Kidney tubule cell (primary cell): ENCODE data around the gene TSC2.
"Not testable (repeated sequence)": the region's sequence is repeated elsewhere in the genome, so short reads cannot be mapped to it uniquely, and the experiment has no call there.

ENCODE experiments used
- DNase-seq: peaks from one replicate; pipeline ENCODE4 v3.0.0-alpha.2; 2018; ENCODE audit warnings: low spot score

The TSC2 gene

GRCh38 chr16:2122429-2122828 is 74.6 kb downstream of the TSC2 start:
- DNase-seq: no peak

- DNase-seq: not testable (repeated sequence)
Measured at GRCh38 chr16:2122934-2123683, 75.3 kb downstream of the TSC2 start.

DNA sequence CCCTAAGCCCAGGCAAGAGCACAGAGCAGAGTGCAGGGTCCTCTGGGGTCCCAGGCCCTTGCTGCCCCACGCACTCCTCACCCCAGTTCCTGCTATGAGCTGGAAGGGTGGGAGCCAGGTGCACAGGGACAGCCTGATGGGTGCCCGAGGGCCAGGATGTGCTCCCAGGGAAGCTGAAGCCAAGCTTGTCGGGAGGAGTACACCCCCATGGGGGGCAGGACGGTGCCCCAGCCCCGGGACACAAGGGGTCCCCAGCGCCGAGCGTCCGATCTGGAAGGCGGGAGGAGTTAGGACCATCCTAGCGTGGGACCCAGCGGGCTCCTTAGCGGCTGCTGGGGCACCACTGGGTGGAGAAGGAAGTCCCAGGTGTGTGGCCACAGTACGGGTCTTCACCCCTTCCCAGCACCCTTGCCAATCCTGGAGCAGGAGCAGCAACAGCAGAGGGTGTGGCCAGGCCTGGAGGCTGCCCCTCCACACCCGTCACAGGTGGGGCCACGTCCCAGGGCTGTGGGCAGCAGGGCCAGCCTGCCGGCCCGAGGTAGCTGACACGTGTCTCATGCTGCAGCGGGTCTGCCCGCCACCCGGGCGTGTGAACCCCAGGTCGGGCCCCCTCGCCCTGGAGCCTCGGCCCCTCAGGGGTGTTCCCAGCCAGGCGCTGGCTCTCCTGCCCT is 76.1 kb downstream of the TSC2 start:
- not testable (repeated sequence) for DNase-seq

GRCh38 chr16:2124377-2124693 is 76.5 kb downstream of the TSC2 start:
- DNase-seq: not testable (repeated sequence)

GRCh38 chr16:2124694-2125444 is 77.1 kb downstream of the TSC2 start:
- DNase-seq: peak; percentile 39

DNA sequence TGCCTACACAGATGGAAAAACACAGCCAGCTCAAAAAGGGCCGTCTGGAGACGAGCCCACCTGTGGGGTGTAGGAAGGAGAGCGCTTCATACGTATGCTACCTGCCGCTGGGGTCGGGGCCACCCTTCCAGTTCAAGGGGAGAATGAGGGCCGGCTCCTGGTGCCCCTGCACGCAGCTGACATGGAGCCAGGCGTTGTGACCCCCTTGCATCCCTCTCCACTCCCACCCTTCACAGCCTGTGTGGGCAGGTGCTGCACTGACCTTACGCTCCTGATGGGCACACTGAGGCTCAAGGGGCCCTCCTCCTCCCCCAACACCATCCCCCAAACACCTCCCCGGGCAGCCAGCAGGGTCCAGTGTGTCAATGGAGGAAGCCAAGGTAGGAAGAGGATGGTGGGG is 77.8 kb downstream of the TSC2 start:
- DNase-seq: not testable (repeated sequence)

GRCh38 chr16:2126161-2126743 is 78.5 kb downstream of the TSC2 start:
- DNase-seq: not testable (repeated sequence)

GRCh38 chr16:2126928-2127556 is 79.3 kb downstream of the TSC2 start:
- DNase-seq: not testable (repeated sequence)

DNA sequence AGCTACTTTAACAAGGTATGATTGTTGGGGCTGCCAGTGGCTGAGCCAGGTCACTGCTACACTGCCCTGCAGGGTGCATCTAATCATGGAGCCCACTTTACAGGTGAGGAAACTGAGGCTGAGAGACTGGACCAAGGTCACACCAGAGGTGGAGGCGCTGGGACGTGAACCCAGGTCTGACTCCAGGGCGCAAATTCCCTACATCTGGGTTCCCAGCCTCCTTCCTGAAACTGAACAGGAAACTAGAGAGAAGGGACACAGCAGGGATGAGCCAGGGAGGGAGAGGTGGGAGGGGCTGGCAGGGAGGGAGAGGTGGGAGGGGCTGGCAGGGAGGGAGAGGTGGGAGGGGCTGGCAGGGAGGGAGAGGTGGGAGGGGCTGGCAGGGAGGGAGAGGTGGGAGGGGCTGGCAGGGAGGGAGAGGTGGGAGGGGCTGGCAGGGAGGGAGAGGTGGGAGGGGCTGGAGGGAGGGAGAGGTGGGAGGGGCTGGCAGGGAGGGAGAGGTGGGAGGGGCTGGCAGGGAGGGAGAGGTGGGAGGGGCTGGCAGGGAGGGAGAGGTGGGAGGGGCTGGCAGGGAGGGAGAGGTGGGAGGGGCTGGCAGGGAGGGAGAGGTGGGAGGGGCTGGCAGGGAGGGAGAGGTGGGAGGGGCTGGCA is 80.0 kb downstream of the TSC2 start:
- peak; percentile 56 for DNase-seq

- not testable (repeated sequence) for DNase-seq
Measured at GRCh38 chr16:2129251-2129650, 81.5 kb downstream of the TSC2 start.

- not testable (repeated sequence) for DNase-seq
Measured at GRCh38 chr16:2129890-2130447, 82.2 kb downstream of the TSC2 start.

GRCh38 chr16:2133797-2134196 is 86.0 kb downstream of the TSC2 start:
- not testable (repeated sequence) for DNase-seq

DNA sequence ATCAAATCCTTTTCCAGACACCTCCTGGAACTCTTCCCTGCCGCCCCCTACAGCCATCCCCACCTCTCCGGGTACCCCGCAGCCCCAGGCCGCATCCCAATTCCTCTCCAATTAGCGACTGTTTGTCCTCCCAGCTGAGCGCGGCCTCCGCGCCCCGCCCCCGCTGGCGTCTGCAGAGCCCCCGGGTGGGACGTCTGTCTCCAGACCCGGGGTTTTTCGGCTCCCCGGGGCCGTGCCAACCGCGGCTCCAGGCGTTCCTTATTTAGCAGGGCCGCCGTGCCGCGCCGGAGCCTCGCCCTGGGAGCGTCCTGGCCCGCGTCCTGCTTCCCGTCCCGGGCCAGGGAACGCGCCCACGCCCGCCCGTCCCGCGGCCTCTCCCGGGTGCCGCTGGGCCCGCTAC is 87.3 kb downstream of the TSC2 start:
- not testable (repeated sequence) for DNase-seq

DNA sequence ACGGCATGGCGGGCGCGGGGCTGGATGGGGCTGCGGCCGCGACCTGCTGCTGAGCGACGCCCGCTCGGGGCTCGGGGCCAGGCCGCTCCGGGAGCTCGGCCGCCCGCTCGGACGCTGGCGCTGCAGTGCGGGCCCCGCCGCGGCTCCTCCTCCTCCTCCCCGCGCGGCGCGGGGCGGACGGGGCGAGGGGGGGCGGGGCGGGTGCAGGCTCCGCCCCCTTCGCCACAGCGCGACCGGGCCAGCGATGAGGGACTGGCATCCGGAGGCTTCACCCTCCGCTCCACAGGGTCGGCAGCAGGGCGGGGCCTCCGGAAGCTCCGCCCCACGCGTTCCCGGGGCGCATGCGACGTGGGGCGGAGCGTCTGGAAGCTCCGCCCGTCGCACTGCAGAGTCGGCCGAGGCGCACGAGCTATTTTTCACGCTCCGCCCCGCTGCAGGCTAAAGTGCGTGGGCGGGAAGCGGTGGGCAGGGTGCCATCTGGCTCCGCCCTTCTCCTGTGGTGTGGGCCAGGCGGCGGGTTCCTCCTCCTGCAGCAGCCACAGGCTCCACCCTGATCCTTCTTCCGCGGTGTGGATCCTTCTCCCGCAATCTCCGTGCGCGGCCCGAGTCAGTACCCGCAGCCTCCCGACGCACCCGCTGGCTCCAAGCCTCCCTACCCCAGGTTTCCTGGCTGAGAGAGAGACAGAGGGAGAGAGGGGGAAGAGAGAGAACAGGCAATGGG is 88.1 kb downstream of the TSC2 start, which contains the start of gene PKD1:
Gene PKD1 (minus strand): TSS at position 129 of the 721 bp plus-strand sequence. CDS start 209 bp downstream, outside the sequence.
- DNase-seq: peak; percentile 91
